Lower lobe of right lung (tissue), 2 donors: ENCODE results near the gene SMIM10L2A. TPM values are rescaled to one million over a fixed set of nuclear protein-coding genes. Genes with fewer than 3 reads are reported as not detected.

Source experiments
- ATAC-seq, 2 donors: fragments of 200-7000 bp; cut with Tn5 transposase; one replicate each; pipeline ENCODE4 v1.9.1; 2020 to 2022; ENCODE audit warnings: mild to moderate bottlenecking in 2 of 2, moderate library complexity in 2 of 2
- DNase-seq: peaks from one replicate; pipeline ENCODE4 v3.0.0-alpha.2; 2020
- H3K27ac ChIP-seq: fragments of 200-600 bp; one replicate; pipeline ENCODE4 v1.8.0; 2022
- H3K27me3 ChIP-seq: fragments of 200-600 bp; one replicate; pipeline ENCODE4 v1.8.0; 2022; ENCODE audit warnings: low read depth
- H3K36me3 ChIP-seq: fragments of 200-600 bp; one replicate; pipeline ENCODE4 v1.8.0; 2022; ENCODE audit warnings: mild to moderate bottlenecking
- H3K4me1 ChIP-seq: fragments of 200-600 bp; one replicate; pipeline ENCODE4 v1.8.0; 2022
- H3K4me3 ChIP-seq: fragments of 200-600 bp; one replicate; pipeline ENCODE4 v1.8.0; 2022; ENCODE audit warnings: mild to moderate bottlenecking
- H3K9me3 ChIP-seq: fragments of 200-600 bp; one replicate; pipeline ENCODE4 v1.8.0; 2022
- CTCF ChIP-seq: fragments of 200-600 bp; IDR thresholded peaks from one replicate; pipeline ENCODE4 v1.8.0; 2022; ENCODE audit warnings: antibody characterized with exemption, mild to moderate bottlenecking
- intact Hi-C: fragments of 100-400 bp; cut with DNase I; formaldehyde crosslinking; loops from one replicate; pipeline ENCODE4 v1.11.0; 2022
- total RNA-seq: library from RNA; stranded (reverse); fragmentation: NEBNext Ultra II Directional; extraction: Animal tissue kit (Norgen Biotek cat#: 25700); gene quantifications from one replicate; pipeline ENCODE4 v1.2.1, GENCODE V29; 2021
- donor health status: DM: no; HTN: yes; CAD: no; lungs with severe emphysema.

SMIM10L2A gene
- total RNA-seq, 1 donor from 2014 or later, result 1.7 TPM

GRCh38 chrX:135424469-135424868 is 2.7 kb downstream of the SMIM10L2A start:
- H3K27ac ChIP-seq, result no peak overlapping the region
- H3K4me1 ChIP-seq, result no peaks in the 10 kb centered on the region
- no peaks in the 10 kb centered on the region for H3K9me3 ChIP-seq
- no peaks in the 10 kb centered on the region for H3K27me3 ChIP-seq
- H3K36me3 ChIP-seq, result no peaks in the 10 kb centered on the region
- no peak for TF ChIP-seq CTCF
- DNase-seq, result no peak
- ATAC-seq, result no peak
- H3K4me3 ChIP-seq, result no peak overlapping the region
- intact Hi-C loops, result no loop called here

GRCh38 chrX:135425026-135425965 is 3.6 kb downstream of the SMIM10L2A start:
- H3K36me3 ChIP-seq, result no peaks in the 10 kb centered on the region
- H3K4me1 ChIP-seq, result no peaks in the 10 kb centered on the region
- H3K27me3 ChIP-seq, result no peaks in the 10 kb centered on the region
- ATAC-seq (no peak), DNase-seq (no peak)
- no peaks in the 10 kb centered on the region for H3K9me3 ChIP-seq
- no peak for TF ChIP-seq CTCF
- no peak overlapping the region for H3K4me3 ChIP-seq
- intact Hi-C loops, result no loop called here
- H3K27ac ChIP-seq, result no peak overlapping the region

- Histone ChIP-seq H3K4me1 (no peaks in the 10 kb centered on the region), H3K9me3 (no peaks in the 10 kb centered on the region), H3K36me3 (no peaks in the 10 kb centered on the region), H3K27me3 (no peaks in the 10 kb centered on the region), H3K27ac (no peak overlapping the region), H3K4me3 (no peak overlapping the region)
- DNase-seq (no peak), ATAC-seq (no peak)
- TF ChIP-seq CTCF, result no peak
- intact Hi-C loops, result no loop called here
Observed at GRCh38 chrX:135429429-135429828, 7.7 kb downstream of the SMIM10L2A start.

GRCh38 chrX:135431886-135432285 is 10.1 kb downstream of the SMIM10L2A start:
- no peaks in the 10 kb centered on the region for H3K36me3 ChIP-seq
- H3K4me1 ChIP-seq, result no peaks in the 10 kb centered on the region
- H3K4me3 ChIP-seq, result no peak overlapping the region
- DNase-seq, result no peak
- no peak for TF ChIP-seq CTCF
- intact Hi-C loops, result no loop called here
- no peak for ATAC-seq
- no peak overlapping the region for H3K27ac ChIP-seq
- H3K27me3 ChIP-seq, result no peaks in the 10 kb centered on the region
- no peaks in the 10 kb centered on the region for H3K9me3 ChIP-seq

GRCh38 chrX:135432453-135432852 is 10.7 kb downstream of the SMIM10L2A start:
- Histone ChIP-seq H3K9me3 (no peaks in the 10 kb centered on the region), H3K27ac (no peak overlapping the region), H3K36me3 (no peaks in the 10 kb centered on the region), H3K4me3 (no peak overlapping the region), H3K4me1 (no peaks in the 10 kb centered on the region), H3K27me3 (no peaks in the 10 kb centered on the region)
- intact Hi-C loops, result no loop called here
- DNase-seq (no peak), ATAC-seq (no peak)
- TF ChIP-seq CTCF, result no peak
